ENCODE data around the gene DDR2.
"Not testable (repeated sequence)": the region's sequence is repeated elsewhere in the genome, so short reads cannot be mapped to it uniquely, and the experiment has no call there.

DDR2 gene

DNA sequence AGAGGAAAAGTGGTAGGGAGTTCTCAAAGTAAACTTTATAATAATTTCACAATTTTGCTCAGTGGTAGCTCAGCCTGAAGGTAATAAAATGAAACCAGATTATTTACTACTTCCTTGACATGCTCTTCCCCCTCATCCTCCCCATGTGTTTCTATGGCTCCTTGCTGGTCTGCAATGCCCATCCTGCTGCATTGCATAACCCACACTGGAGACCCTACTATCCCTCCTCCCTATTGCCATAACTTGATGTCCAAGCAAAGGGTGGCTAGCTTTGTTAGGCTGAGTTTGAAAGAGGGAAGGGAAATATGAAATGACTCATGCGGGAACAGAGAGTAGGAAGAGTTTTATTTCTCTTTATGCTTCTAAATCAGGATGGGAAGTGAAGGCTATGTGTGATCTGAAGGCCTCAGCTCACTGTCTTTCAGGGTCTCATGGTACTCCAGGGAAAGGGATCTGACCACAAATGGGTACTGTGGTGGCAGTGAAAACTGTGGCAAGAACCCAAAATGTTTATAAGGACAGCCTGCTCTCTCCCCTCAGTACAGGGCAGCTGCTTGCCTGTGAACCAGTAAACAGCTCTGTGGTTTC, 121.8 kb downstream of the DDR2 start:
- H3K9me3 Mint-ChIP-seq = no peaks in the 10 kb centered on the region
- no peaks in the 10 kb centered on the region for H3K4me1 Mint-ChIP-seq (ENCODE audit: low read depth)
- H3K36me3 Mint-ChIP-seq (ENCODE audit: low read depth) = no peaks in the 10 kb centered on the region
- no peak overlapping the region for H3K27ac Mint-ChIP-seq
- peaks cover 4% of the 10 kb centered on the region for H3K27me3 Mint-ChIP-seq
- no peak for DNase-seq
- H3K4me3 Mint-ChIP-seq = no peak overlapping the region

- Mint-ChIP-seq H3K9me3 (no peaks in the 10 kb centered on the region), H3K4me1 (ENCODE audit: low read depth) (no peaks in the 10 kb centered on the region), H3K27me3 (no peaks in the 10 kb centered on the region), H3K27ac (no peak overlapping the region), H3K4me3 (no peak overlapping the region), H3K36me3 (ENCODE audit: low read depth) (no peaks in the 10 kb centered on the region)
- DNase-seq = no peak
These were observed 123.0 kb downstream of the DDR2 start for GRCh38 chr1:162755306-162755705.

DNA sequence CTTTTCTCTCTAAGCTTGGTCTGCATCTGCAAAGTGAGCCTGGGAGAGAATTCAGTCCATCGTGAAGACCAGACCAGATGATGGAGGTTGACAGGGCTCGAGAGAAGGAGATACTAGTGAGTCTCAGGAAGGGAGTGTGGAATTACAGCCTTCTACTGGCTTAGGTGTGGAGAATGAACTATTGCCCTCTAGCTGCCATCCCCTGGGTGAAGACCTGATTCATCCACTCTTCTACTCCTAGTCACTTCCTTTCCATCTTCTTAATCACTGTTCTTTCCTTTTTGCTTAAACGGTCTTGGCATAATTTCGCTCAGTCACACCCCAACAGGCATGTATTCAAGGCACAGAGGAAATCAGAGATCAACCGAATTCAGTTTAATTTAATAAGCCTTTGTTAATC, 124.3 kb downstream of the DDR2 start:
- Mint-ChIP-seq H3K9me3 (no peaks in the 10 kb centered on the region), H3K4me3 (no peak overlapping the region), H3K36me3 (ENCODE audit: low read depth) (no peaks in the 10 kb centered on the region), H3K4me1 (ENCODE audit: low read depth) (no peaks in the 10 kb centered on the region), H3K27ac (no peak overlapping the region), H3K27me3 (no peaks in the 10 kb centered on the region)
- DNase-seq = no peak

GRCh38 chr1:162757476-162757875, 125.2 kb downstream of the DDR2 start:
- Mint-ChIP-seq H3K36me3 (ENCODE audit: low read depth) (no peaks in the 10 kb centered on the region), H3K27ac (no peak overlapping the region), H3K4me3 (no peak overlapping the region), H3K4me1 (ENCODE audit: low read depth) (no peaks in the 10 kb centered on the region), H3K9me3 (no peaks in the 10 kb centered on the region), H3K27me3 (no peaks in the 10 kb centered on the region)
- no peak for DNase-seq

GRCh38 chr1:162765788-162766187, 133.5 kb downstream of the DDR2 start:
- Mint-ChIP-seq H3K9me3 (no peaks in the 10 kb centered on the region), H3K4me1 (ENCODE audit: low read depth) (no peaks in the 10 kb centered on the region), H3K27me3 (peaks cover 3% of the 10 kb centered on the region), H3K36me3 (ENCODE audit: low read depth) (no peaks in the 10 kb centered on the region), H3K27ac (no peak overlapping the region), H3K4me3 (no peak overlapping the region)
- no peak for DNase-seq

DNA sequence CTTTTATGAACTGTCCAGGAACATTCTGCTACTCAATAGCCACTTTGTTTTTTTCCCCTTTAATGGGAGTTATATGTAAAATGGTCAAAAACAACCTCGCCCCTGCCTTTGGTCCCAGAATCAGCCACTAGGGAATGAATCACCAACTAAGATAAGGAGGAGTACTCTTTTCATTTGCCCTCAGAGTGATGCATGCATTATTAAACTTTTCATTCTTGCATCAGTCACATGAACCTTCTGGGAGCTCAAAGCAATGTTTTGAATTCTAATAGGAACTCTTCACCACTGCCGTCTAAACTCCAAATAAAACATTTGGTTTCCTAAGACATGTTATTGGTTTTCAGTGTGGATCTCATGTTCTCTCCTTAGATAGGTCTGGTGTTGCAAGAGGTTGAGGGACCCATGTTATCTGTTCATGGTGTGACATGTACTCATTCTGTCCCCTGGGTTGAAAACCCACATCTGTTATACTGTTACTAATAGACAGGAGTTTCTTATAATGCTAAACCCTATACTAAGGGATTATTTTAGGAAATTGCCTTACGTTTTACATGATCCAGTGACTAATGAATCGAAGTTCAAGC, 140.4 kb downstream of the DDR2 start:
- no peak overlapping the region for H3K4me3 Mint-ChIP-seq
- H3K27ac Mint-ChIP-seq = no peak overlapping the region
- H3K4me1 Mint-ChIP-seq (ENCODE audit: low read depth) = no peaks in the 10 kb centered on the region
- H3K9me3 Mint-ChIP-seq = no peaks in the 10 kb centered on the region
- DNase-seq = no peak
- peaks cover 11% of the 10 kb centered on the region for H3K27me3 Mint-ChIP-seq
- H3K36me3 Mint-ChIP-seq (ENCODE audit: low read depth) = no peaks in the 10 kb centered on the region

- Mint-ChIP-seq H3K27me3 (peaks cover 11% of the 10 kb centered on the region), H3K4me1 (ENCODE audit: low read depth) (no peaks in the 10 kb centered on the region), H3K9me3 (no peaks in the 10 kb centered on the region), H3K27ac (no peak overlapping the region), H3K36me3 (ENCODE audit: low read depth) (no peaks in the 10 kb centered on the region), H3K4me3 (no peak overlapping the region)
- no peak for DNase-seq
These were observed 141.7 kb downstream of the DDR2 start for GRCh38 chr1:162774007-162774406.

DNA sequence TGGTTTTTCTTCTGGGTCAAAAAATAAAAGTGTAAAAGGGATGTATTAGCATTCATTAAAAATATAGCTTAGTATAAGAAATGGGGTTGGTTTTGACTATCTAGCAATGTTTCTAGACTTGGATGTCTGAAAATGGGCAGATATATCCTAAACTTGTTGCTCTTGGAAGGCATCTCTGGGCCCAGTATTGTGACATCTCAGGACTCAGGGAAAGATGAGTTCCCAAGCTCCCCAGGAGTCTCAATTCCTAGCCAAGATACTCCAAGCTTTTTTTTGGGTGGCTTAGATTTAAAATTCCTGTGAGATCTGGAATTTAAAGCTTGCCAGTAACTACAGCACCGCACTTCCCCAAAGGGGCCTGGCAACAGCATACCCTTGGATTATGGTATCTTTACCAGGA, 146.8 kb downstream of the DDR2 start:
- no peaks in the 10 kb centered on the region for H3K36me3 Mint-ChIP-seq (ENCODE audit: low read depth)
- no peaks in the 10 kb centered on the region for H3K9me3 Mint-ChIP-seq
- H3K4me3 Mint-ChIP-seq = no peak overlapping the region
- peaks cover 23% of the 10 kb centered on the region for H3K27me3 Mint-ChIP-seq
- H3K27ac Mint-ChIP-seq = no peak overlapping the region
- no peak for DNase-seq
- no peaks in the 10 kb centered on the region for H3K4me1 Mint-ChIP-seq (ENCODE audit: low read depth)

GRCh38 chr1:162782671-162783070, 150.4 kb downstream of the DDR2 start:
- no peaks in the 10 kb centered on the region for H3K9me3 Mint-ChIP-seq
- H3K4me3 Mint-ChIP-seq = no peak overlapping the region
- H3K27me3 Mint-ChIP-seq = peaks cover 13% of the 10 kb centered on the region
- no peaks in the 10 kb centered on the region for H3K36me3 Mint-ChIP-seq (ENCODE audit: low read depth)
- H3K4me1 Mint-ChIP-seq (ENCODE audit: low read depth) = no peaks in the 10 kb centered on the region
- DNase-seq = no peak
- no peak overlapping the region for H3K27ac Mint-ChIP-seq

DNA sequence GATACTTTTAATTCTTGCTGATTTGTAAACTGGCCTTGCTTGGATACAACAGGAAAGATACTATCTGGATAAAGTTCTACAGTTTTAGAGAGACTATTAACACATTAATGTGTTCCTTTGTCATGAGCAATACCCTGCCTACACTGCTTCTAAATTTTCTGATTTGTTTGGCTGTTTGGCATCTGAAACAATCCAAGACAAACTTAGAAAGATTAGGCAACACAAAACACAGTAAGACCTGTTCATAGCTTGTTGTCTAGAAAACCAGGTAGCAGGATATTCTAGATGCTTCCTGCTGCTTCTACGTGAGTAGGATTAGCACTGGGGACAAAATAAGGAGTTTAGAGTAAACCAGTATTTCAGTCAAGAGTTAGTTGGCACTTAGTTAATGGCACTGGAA, 152.7 kb downstream of the DDR2 start:
- H3K4me1 Mint-ChIP-seq (ENCODE audit: low read depth); H3K4me3 Mint-ChIP-seq; DNase-seq; H3K27ac Mint-ChIP-seq; H3K36me3 Mint-ChIP-seq (ENCODE audit: low read depth); H3K9me3 Mint-ChIP-seq: not testable (repeated sequence)
- peaks cover 11% of the 10 kb centered on the region for H3K27me3 Mint-ChIP-seq

DNA sequence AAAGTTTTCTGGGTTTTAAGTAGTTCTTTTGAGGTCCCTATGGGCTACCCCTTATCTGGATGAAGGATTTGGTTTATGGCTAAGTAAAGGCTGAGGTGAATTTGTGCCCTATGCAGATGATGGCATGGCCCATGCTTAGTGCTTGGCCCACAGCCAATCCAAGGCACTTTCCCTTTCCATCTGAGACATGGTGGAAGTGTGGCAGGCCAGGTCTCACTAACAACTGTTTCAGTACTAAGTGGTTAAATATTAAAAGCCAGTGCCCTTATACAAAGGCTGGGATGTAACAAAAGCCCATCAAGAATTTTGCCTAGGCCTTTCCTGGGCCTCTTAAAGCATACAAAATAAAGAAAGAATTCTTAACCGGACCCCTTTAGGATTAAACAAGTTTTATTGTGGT, 156.5 kb downstream of the DDR2 start:
- Mint-ChIP-seq H3K36me3 (ENCODE audit: low read depth) (peaks cover 17% of the 10 kb centered on the region), H3K4me1 (ENCODE audit: low read depth) (peaks cover 14% of the 10 kb centered on the region)
- H3K9me3 Mint-ChIP-seq, H3K27ac Mint-ChIP-seq, DNase-seq, H3K4me3 Mint-ChIP-seq, H3K27me3 Mint-ChIP-seq: not testable (repeated sequence)

DNA sequence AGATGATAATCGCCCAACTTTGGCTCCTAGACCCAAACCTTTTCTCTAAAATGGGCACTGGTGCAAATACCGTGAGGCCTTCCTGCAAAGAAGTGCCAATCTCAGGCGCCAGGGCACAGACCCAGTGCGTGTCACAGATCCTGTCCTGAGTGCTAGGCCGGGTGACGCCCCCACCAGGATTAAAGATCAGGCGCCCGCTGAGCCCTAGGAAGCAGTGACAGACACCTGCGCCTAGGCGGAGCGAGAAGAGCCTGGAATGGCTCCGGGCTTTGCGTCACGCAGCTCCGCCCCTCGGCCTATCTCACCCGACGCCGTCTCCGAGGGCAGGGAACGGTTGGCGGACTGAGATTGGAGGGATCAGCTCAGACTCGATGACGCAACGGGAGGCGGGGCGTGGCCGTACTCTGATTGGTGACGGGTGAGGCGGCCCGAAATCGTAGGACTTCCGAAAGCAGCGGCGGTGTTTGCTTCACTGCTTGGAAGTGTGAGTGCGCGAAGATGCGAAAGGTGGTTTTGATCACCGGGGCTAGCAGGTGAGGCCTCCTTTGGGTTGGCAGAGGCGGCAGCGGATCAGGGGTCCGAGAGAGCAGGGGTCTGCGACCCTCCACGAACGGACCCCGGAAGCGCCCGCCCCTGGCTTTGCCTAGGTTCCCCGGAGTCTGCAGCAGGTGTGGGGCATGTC, 158.2 kb downstream of the DDR2 start, which contains the start of gene HSD17B7:
Gene HSD17B7 (plus strand): TSS at position 400 of the 682 bp plus-strand sequence. CDS start 99 bp downstream, at position 499.
- Mint-ChIP-seq H3K36me3 (ENCODE audit: low read depth) (peaks cover 31% of the 10 kb centered on the region), H3K27ac (peak within 1 kb of the TSS; percentile 98), H3K4me1 (ENCODE audit: low read depth) (peaks cover 20% of the 10 kb centered on the region), H3K4me3 (peak within 1 kb of the TSS; percentile 91)
- H3K9me3 Mint-ChIP-seq, H3K27me3 Mint-ChIP-seq: not testable (repeated sequence)
- peak; percentile 82 for DNase-seq

DNA sequence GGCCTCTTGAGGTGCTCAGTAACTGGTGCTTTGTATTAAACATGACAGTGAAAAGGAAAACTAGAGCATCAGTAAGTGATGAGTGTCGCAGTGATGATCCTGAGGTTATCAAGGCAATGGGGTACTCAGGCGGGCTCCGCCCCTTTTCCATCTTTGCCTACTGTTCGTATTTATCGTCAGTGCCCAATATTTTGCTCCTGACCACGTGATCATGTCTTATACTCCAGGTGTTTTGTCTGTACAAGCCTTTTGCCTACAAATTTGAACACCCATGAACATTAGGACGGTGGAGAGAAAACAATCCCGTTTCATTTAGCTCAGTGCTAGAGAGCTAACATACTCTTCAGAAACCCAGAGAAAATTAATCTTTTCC, 158.7 kb downstream of the DDR2 start:
- Mint-ChIP-seq H3K36me3 (ENCODE audit: low read depth) (peaks cover 36% of the 10 kb centered on the region), H3K27ac (peak overlapping the region; percentile 98), H3K4me3 (peak overlapping the region; percentile 91), H3K4me1 (ENCODE audit: low read depth) (peaks cover 22% of the 10 kb centered on the region)
- DNase-seq, H3K9me3 Mint-ChIP-seq, H3K27me3 Mint-ChIP-seq: not testable (repeated sequence)

DNA sequence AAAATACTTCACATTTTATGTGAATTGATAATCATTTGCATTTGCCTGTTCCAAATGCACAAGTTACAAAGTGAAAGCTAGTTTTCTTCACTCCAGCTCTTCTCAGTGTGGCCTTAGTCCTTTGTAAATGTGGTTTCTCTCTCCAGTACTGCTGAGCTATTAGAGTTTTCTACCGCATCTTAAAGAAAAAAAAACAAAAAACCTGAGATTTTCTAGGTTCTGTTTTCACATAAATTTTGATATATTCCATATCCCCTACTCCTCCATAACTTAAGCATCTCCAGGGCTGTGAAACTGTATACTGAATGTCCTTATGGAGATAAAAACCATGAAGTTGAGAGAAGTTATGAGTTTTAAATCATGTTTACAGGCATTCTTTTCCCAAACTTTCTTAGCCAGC, 162.0 kb downstream of the DDR2 start:
- not testable (repeated sequence) for H3K27me3 Mint-ChIP-seq

DNA sequence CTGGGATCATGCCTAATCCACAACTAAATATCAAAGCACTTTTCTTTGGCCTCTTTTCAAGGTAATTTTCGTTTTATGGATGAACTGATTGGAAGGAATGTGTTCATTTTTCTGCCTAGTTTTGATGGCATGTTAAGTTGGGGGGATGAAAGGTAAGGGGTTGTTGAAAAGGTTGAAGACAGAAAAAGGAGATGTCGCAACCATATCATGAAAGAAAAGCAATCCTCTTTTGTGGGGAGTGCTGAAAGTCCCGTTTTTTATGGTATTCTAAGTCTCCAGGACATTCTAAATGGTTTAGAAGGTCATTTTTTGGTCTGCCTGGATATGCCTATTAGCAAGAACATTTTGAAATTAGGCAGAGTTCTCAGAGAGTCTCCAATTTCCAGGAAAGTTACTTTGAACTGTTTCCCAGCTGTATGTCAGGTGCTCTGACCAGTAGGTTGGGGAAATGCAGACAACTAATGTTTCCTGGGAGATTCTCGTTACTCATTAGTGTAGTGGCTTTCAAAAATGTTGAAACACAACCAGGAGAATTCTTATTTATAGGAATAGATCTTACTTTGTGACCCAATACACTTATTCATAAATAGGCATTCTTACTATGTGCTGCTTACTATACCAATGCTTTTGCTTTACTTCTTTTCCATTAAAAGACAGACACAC, 164.5 kb downstream of the DDR2 start:
- peaks cover 23% of the 10 kb centered on the region for H3K4me1 Mint-ChIP-seq (ENCODE audit: low read depth)
- H3K9me3 Mint-ChIP-seq, DNase-seq, H3K27me3 Mint-ChIP-seq, H3K27ac Mint-ChIP-seq, H3K4me3 Mint-ChIP-seq: not testable (repeated sequence)
- peaks cover 87% of the 10 kb centered on the region for H3K36me3 Mint-ChIP-seq (ENCODE audit: low read depth)

More for the DNA sequence above, 162.0 kb downstream of the DDR2 start:
- H3K4me3 Mint-ChIP-seq, DNase-seq, H3K27ac Mint-ChIP-seq, H3K9me3 Mint-ChIP-seq: not testable (repeated sequence)
- H3K4me1 Mint-ChIP-seq (ENCODE audit: low read depth) = peaks cover 27% of the 10 kb centered on the region
- H3K36me3 Mint-ChIP-seq (ENCODE audit: low read depth) = peaks cover 66% of the 10 kb centered on the region

All from activated T-cell treated with anti-CD3 and anti-CD28 coated beads, Interleukin-2, amount 50 U/mL, for 24 hours (primary cell).